Spleen (tissue), 11 donors: ENCODE data around the gene CHD6. TPM values are rescaled to one million over a fixed set of nuclear protein-coding genes. Genes with fewer than 3 reads are reported as not detected.

ENCODE experiments used
- DNase-seq: peaks from one replicate; pipeline ENCODE4 v3.0.0-alpha.2; 2020
- H3K27ac ChIP-seq, 8 donors: fragments of 200-600 bp; sonication (generic) in 7 of 8; 1 replicate in 4 of 8; 2 replicates in 4 of 8; pipeline versions ENCODE4 v1.5.0 to v1.8.0; 2016 to 2021; ENCODE audit warnings: inconsistent platforms in 4 of 8, mild to moderate bottlenecking in 4 of 8, moderate library complexity in 1 of 8
- H3K27me3 ChIP-seq, 7 donors: fragments of 200-600 bp; sonication (generic) in 6 of 7; replicated peaks in 1 of 7; 1 replicate in 4 of 7; 2 replicates in 3 of 7; pipeline versions ENCODE4 v1.5.0 to v1.8.0; 2016 to 2021; ENCODE audit warnings: inconsistent platforms in 3 of 7, mild to moderate bottlenecking in 1 of 7
- H3K36me3 ChIP-seq, 6 donors: fragments of 200-600 bp; sonication (generic) in 5 of 6; 1 replicate in 4 of 6; 2 replicates in 2 of 6; pipeline versions ENCODE4 v1.5.0 to v1.8.0; 2016 to 2021; ENCODE audit warnings: inconsistent platforms in 2 of 6
- H3K4me1 ChIP-seq, 6 donors: fragments of 200-600 bp; sonication (generic) in 5 of 6; 1 replicate in 3 of 6; 2 replicates in 3 of 6; pipeline versions ENCODE4 v1.5.0 to v1.8.0; 2016 to 2021; ENCODE audit warnings: inconsistent platforms in 3 of 6
- H3K4me3 ChIP-seq, 8 donors: fragments of 200-600 bp; sonication (generic) in 7 of 8; 1 replicate in 4 of 8; 2 replicates in 4 of 8; pipeline versions ENCODE4 v1.5.0 to v1.8.0; 2016 to 2021; ENCODE audit warnings: inconsistent platforms in 4 of 8, mild to moderate bottlenecking in 4 of 8, moderate library complexity in 2 of 8
- H3K9me3 ChIP-seq, 8 donors: fragments of 200-600 bp; sonication (generic) in 7 of 8; 1 replicate in 4 of 8; 2 replicates in 4 of 8; pipeline versions ENCODE4 v1.5.0 to v1.8.0; 2016 to 2021; ENCODE audit warnings: inconsistent platforms in 4 of 8
- CTCF ChIP-seq, 11 experiments: fragments of 200-600 bp in 7 of 11; fragments of 450-650 bp in 4 of 11; sonication (generic) in 4 of 11; IDR thresholded peaks in 8 of 11; conservative IDR thresholded peaks in 3 of 11; 1 replicate in 7 of 11; 2 replicates in 4 of 11; pipeline versions ENCODE4 v1.4.0 to v1.8.0; 2016 to 2021; ENCODE audit warnings: antibody characterized with exemption in 11 of 11, inconsistent platforms in 4 of 11, mild to moderate bottlenecking in 1 of 11
- POLR2A ChIP-seq, 3 donors: fragments of 450-650 bp; IDR thresholded peaks; one replicate each; pipeline ENCODE4 v1.5.1; 2017; ENCODE audit warnings: antibody characterized with exemption in 3 of 3, mild to moderate bottlenecking in 1 of 3
- POLR2AphosphoS5 ChIP-seq, 3 donors: sonication (generic); formaldehyde crosslinking; IDR thresholded peaks; one replicate each; pipeline ENCODE4 v1.5.1; 2017; ENCODE audit warnings: antibody characterized with exemption in 3 of 3
- WGBS, 5 donors: extraction: QIAGEN DNeasy Blood & Tissue Kit in 3 of 5; methylation state at CpG; one replicate each; pipeline versions ENCODE4 v1.1.5 to v1.1.7; 2013 to 2018; 5-methylcytosine and 5-hydroxymethylcytosine counted together
- intact Hi-C: fragments of 100-400 bp; cut with DNase I; formaldehyde crosslinking; loops from one replicate; pipeline ENCODE4 v1.15.0; 2023; ENCODE audit warnings: low total_unique reads
- polyA plus RNA-seq, 3 donors: library from polyadenylated mRNA; stranded (reverse); fragments of 200-250 nt; gene quantifications; one replicate each; pipeline ENCODE4 v1.2.1, GENCODE V29; 2013
- total RNA-seq, 7 donors: library from RNA; depleted of rRNA in 3 of 7; stranded (reverse); fragments of >200 nt in 3 of 7; fragmentation: NEBNext Ultra II Directional in 4 of 7; extraction: Animal tissue kit (Norgen Biotek cat#: 25700) in 4 of 7; gene quantifications; one replicate each; pipeline versions ENCODE4 v1.1.0 to v1.2.1, GENCODE V29; 2016 to 2021
- donor health status: healthy with polysubstance abuse.
- donor health status: DM: no; HTN: no; CAD: no; lungs with moderate emphysema.
- donor health status: DM: no; HTN: no; CAD: no.
- donor health status: Bipolar disorder and iron deficiency.
- donor health status: healthy.
- donor health status: DM: no; HTN: no; CAD: no.
- donor health status: DM: yes; HTN: yes; CAD: no.

The CHD6 gene
- total and polyA plus RNA-seq, 10 donors, result 4.2 to 68.3 (median 47.8) TPM

GRCh38 chr20:41547221-41547620 lies 71.0 kb downstream of the CHD6 start:
- 92 to 97% (median 95%) methylated on average over 8 of the region's 8 CpGs for WGBS, 5 donors
- intact Hi-C loops, result no loop called here
- DNase-seq, result no peak
- Histone ChIP-seq H3K4me3 (no peak overlapping the region), H3K36me3 (peaks cover 0 to 17% (median 0%) of the 10 kb centered on the region in 6 donors), H3K4me1 (peaks cover 0 to 14% (median 0%) of the 10 kb centered on the region in 6 donors), H3K9me3 (peaks cover 0 to 8% (median 6%) of the 10 kb centered on the region in 8 donors), H3K27ac (no peak overlapping the region), H3K27me3 (no peaks in the 10 kb centered on the region)
- TF ChIP-seq CTCF (IDR thresholded peaks at IDR 0.05 in 8 of 11, conservative IDR thresholded peaks at IDR 0.05 in 3 of 11), result no peak
- TF ChIP-seq POLR2A (IDR thresholded peaks at IDR 0.05), result no peak
- no peak for TF ChIP-seq POLR2AphosphoS5 (IDR thresholded peaks at IDR 0.05)

- Histone ChIP-seq H3K4me1 (peaks cover 0 to 8% (median 0%) of the 10 kb centered on the region in 6 donors), H3K4me3 (no peak overlapping the region), H3K27me3 (no peaks in the 10 kb centered on the region), H3K36me3 (peaks cover 0 to 17% (median 0%) of the 10 kb centered on the region in 6 donors), H3K9me3 (peaks cover 0 to 8% (median 6%) of the 10 kb centered on the region in 8 donors), H3K27ac (no peak overlapping the region)
- WGBS, 5 donors, result 87 to 96% (median 93%) methylated on average over 4 of the region's 4 CpGs
- no peak for TF ChIP-seq CTCF (IDR thresholded peaks at IDR 0.05 in 8 of 11, conservative IDR thresholded peaks at IDR 0.05 in 3 of 11)
- TF ChIP-seq POLR2AphosphoS5 (IDR thresholded peaks at IDR 0.05), result no peak
- TF ChIP-seq POLR2A (IDR thresholded peaks at IDR 0.05), result no peak
- DNase-seq, result no peak
- intact Hi-C loops, result no loop called here
These were observed 71.6 kb downstream of the CHD6 start for GRCh38 chr20:41546535-41546934.

DNA sequence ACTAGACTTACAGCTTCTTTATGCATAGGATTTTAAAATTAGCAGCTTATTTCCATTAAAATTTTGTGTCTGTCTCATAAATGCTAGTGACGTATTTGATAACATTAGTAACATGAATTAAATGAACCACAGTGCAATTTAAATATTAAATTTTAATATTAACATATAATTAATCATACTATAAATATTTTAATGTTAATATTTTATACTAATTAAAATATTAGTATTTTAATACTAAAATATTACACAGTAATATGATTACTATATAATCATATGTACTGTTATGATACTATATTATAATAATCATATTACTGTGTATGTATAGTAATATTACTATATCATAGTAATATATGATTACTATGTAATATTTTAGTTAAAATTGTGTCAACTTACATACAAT lies 73.7 kb downstream of the CHD6 start:
- WGBS, 5 donors, result 96 to 98% (median 97%) methylated on average over 1 of the region's 1 CpG
- no peak for TF ChIP-seq POLR2AphosphoS5 (IDR thresholded peaks at IDR 0.05)
- TF ChIP-seq CTCF (IDR thresholded peaks at IDR 0.05 in 8 of 11, conservative IDR thresholded peaks at IDR 0.05 in 3 of 11), result no peak
- no peak for TF ChIP-seq POLR2A (IDR thresholded peaks at IDR 0.05)
- H3K4me1 ChIP-seq, result peaks cover 0 to 12% (median 0%) of the 10 kb centered on the region in 6 donors

GRCh38 chr20:41540918-41541317 lies 77.3 kb downstream of the CHD6 start:
- TF ChIP-seq CTCF (IDR thresholded peaks at IDR 0.05 in 8 of 11, conservative IDR thresholded peaks at IDR 0.05 in 3 of 11), result no peak
- Histone ChIP-seq H3K4me1 (peaks cover 0 to 12% (median 0%) of the 10 kb centered on the region in 6 donors), H3K9me3 (peaks cover 0 to 17% (median 10%) of the 10 kb centered on the region in 8 donors), H3K36me3 (peaks cover 0 to 32% (median 0%) of the 10 kb centered on the region in 6 donors), H3K4me3 (no peak overlapping the region), H3K27ac (no peak overlapping the region), H3K27me3 (no peaks in the 10 kb centered on the region)
- intact Hi-C loops, result no loop called here
- no peak for DNase-seq
- WGBS, 5 donors, result 63 to 86% (median 73%) methylated on average over 4 of the region's 4 CpGs

More for the DNA sequence above, 73.7 kb downstream of the CHD6 start:
- H3K27ac ChIP-seq, result no peak overlapping the region
- H3K4me3 ChIP-seq, result no peak overlapping the region
- peaks cover 0 to 16% (median 0%) of the 10 kb centered on the region in 6 donors for H3K36me3 ChIP-seq
- no peak for DNase-seq
- H3K27me3 ChIP-seq, result no peaks in the 10 kb centered on the region
- intact Hi-C loops, result no loop called here
- H3K9me3 ChIP-seq, result peaks cover 0 to under 1% (median 0%) of the 10 kb centered on the region in 8 donors
